ENCODE results near the gene MYO18B. TPM values are rescaled to one million over a fixed set of nuclear protein-coding genes. Genes with fewer than 3 reads are reported as not detected.
"Not testable (repeated sequence)": the region's sequence is repeated elsewhere in the genome, so short reads cannot be mapped to it uniquely, and the experiment has no call there.

MYO18B gene
- total and polyA plus RNA-seq, 9 donors: 0.02 to 0.23 (median 0.10) TPM; not detected in 5

GRCh38 chr22:25704701-25705100 lies 37.3 kb upstream of the MYO18B start:
- TF ChIP-seq CTCF (IDR thresholded peaks at IDR 0.05) (no peak), EP300 (IDR thresholded peaks at IDR 0.05) (no peak), POLR2A (IDR thresholded peaks at IDR 0.05) (no peak)
- Histone ChIP-seq H3K36me3 (no peaks in the 10 kb centered on the region), H3K27ac (no peak overlapping the region), H3K4me3 (no peak overlapping the region), H3K9me3 (no peaks in the 10 kb centered on the region), H3K4me1 (ENCODE audit: insufficient read depth) (no peaks in the 10 kb centered on the region), H3K27me3 (no peaks in the 10 kb centered on the region)
- no peak for DNase-seq
- WGBS, 3 donors: 89 to 96% (median 95%) methylated on average over 2 of the region's 2 CpGs
- intact Hi-C loops (cut with DNase I): loop anchor here (5.0 to 10.0 kb wide), 2 partner anchors 242 to 340 kb away; no protein-coding TSS in a partner anchor

- H3K4me1 ChIP-seq (ENCODE audit: insufficient read depth): no peaks in the 10 kb centered on the region
- DNase-seq: no peak
- no peak overlapping the region for H3K4me3 ChIP-seq
- 86 to 89% (median 87%) methylated on average over 5 of the region's 5 CpGs for WGBS, 3 donors
- no peak for TF ChIP-seq CTCF (IDR thresholded peaks at IDR 0.05)
- no peak for TF ChIP-seq EP300 (IDR thresholded peaks at IDR 0.05)
- no peak for TF ChIP-seq POLR2A (IDR thresholded peaks at IDR 0.05)
- H3K9me3 ChIP-seq: no peaks in the 10 kb centered on the region
- H3K36me3 ChIP-seq: no peaks in the 10 kb centered on the region
- H3K27me3 ChIP-seq: no peaks in the 10 kb centered on the region
- intact Hi-C loops (cut with DNase I): loop anchor here in 1 of 4 donors (10.0 kb wide), 1 partner anchor 341 kb away; no protein-coding TSS in a partner anchor
- no peak overlapping the region for H3K27ac ChIP-seq
Measured at GRCh38 chr22:25706197-25706596, 35.8 kb upstream of the MYO18B start.

GRCh38 chr22:25708430-25708829 lies 33.6 kb upstream of the MYO18B start:
- H3K4me3 ChIP-seq; DNase-seq; H3K36me3 ChIP-seq; H3K27me3 ChIP-seq; H3K9me3 ChIP-seq; H3K4me1 ChIP-seq (ENCODE audit: insufficient read depth); H3K27ac ChIP-seq: not testable (repeated sequence)
- 79 to 87% (median 87%) methylated on average over 6 of the region's 6 CpGs for WGBS, 3 donors
- intact Hi-C loops (cut with DNase I): loop anchor here in 1 of 4 donors (10.0 kb wide), 1 partner anchor 344 kb away; no protein-coding TSS in a partner anchor

- intact Hi-C loops (cut with DNase I): loop anchor here in 1 of 4 donors (10.0 kb wide), 1 partner anchor 345 kb away; no protein-coding TSS in a partner anchor
- no peak for TF ChIP-seq EP300 (IDR thresholded peaks at IDR 0.05)
- no peak for TF ChIP-seq POLR2A (IDR thresholded peaks at IDR 0.05)
- TF ChIP-seq CTCF (IDR thresholded peaks at IDR 0.05): no peak
Measured at GRCh38 chr22:25709758-25710157, 32.2 kb upstream of the MYO18B start.

GRCh38 chr22:25710501-25710900 lies 31.5 kb upstream of the MYO18B start:
- Histone ChIP-seq H3K36me3 (no peaks in the 10 kb centered on the region), H3K4me1 (ENCODE audit: insufficient read depth) (no peaks in the 10 kb centered on the region), H3K4me3 (no peak overlapping the region), H3K27ac (no peak overlapping the region), H3K27me3 (no peaks in the 10 kb centered on the region), H3K9me3 (no peaks in the 10 kb centered on the region)
- no peak for TF ChIP-seq CTCF (IDR thresholded peaks at IDR 0.05)
- no peak for TF ChIP-seq EP300 (IDR thresholded peaks at IDR 0.05)
- TF ChIP-seq POLR2A (IDR thresholded peaks at IDR 0.05): no peak
- 90 to 93% (median 91%) methylated on average over 7 of the region's 7 CpGs for WGBS, 3 donors
- intact Hi-C loops (cut with DNase I): no loop called here
- no peak for DNase-seq

More at GRCh38 chr22:25709758-25710157, 32.2 kb upstream of the MYO18B start:
- H3K9me3 ChIP-seq: no peaks in the 10 kb centered on the region
- no peaks in the 10 kb centered on the region for H3K36me3 ChIP-seq
- no peak for DNase-seq
- 80 to 93% (median 85%) methylated on average over 6 of the region's 6 CpGs for WGBS, 3 donors
- H3K4me1 ChIP-seq (ENCODE audit: insufficient read depth): no peaks in the 10 kb centered on the region
- no peak overlapping the region for H3K4me3 ChIP-seq
- H3K27me3 ChIP-seq: no peaks in the 10 kb centered on the region
- H3K27ac ChIP-seq: no peak overlapping the region

All from ovary (tissue), 9 donors.